ENCODE results near the gene SLC39A6. TPM values are rescaled to one million over a fixed set of nuclear protein-coding genes. Genes with fewer than 3 reads are reported as not detected.

Gene SLC39A6
- total and polyA plus RNA-seq, 2 donors (not counting 3 experiments of a cell fraction or from before 2014, with no cell fraction given): 13.8 to 23.1 TPM

DNA sequence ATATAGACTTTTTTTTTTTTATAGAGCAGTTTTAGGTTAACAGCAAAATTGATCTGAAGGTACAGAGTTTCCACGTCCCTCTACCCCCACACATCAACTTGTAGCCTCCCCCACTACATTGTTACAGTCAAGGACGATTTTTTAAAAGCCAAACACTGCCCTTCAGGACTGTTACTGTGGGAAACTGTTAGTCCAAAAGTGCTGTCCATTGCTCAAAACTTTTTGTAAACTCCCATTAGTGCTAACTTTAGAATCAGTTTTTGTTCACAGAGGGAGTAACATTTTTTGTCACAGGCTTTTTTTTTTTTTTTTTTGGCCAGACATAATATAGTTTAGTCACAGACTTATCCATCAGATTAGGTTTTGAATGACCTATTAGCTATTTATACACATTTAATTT is 24.6 kb upstream of the SLC39A6 start:
- ChIA-PET POLR2A (no interaction called here), CTCF (no interaction called here)
- intact Hi-C loops (cut with micrococcal nuclease): no loop called here
- Histone ChIP-seq H3K36me3 (ENCODE audit: control insufficient read depth in 2 of 2, extremely low read depth in 1 of 2, insufficient read depth in 2 of 2, low read length in 2 of 2) (peaks cover 8 to 16% of the 10 kb centered on the region in 2 experiments), H3K4me3 (replicated peaks in 1 of 3; ENCODE audit: insufficient read depth in 1 of 3, low read depth in 1 of 3, low read length in 3 of 3) (no peak overlapping the region), H3K4me2 (ENCODE audit: insufficient read depth, low read length) (no peak overlapping the region), H2AFZ (ENCODE audit: low read depth, low read length) (no peak overlapping the region), H3K9me3 (replicated peaks; ENCODE audit: control insufficient read depth, insufficient read depth, low read length) (no peaks in the 10 kb centered on the region), H3K27me3 (ENCODE audit: control insufficient read depth in 2 of 2, insufficient read depth in 2 of 2, low read length in 2 of 2) (no peaks in the 10 kb centered on the region), H3K79me2 (ENCODE audit: control insufficient read depth, insufficient read depth, low read length) (no peaks in the 10 kb centered on the region), H3K9me1 (replicated peaks; ENCODE audit: control insufficient read depth, extremely low read depth, insufficient read depth, low read length) (no peaks in the 10 kb centered on the region), H4K20me1 (replicated peaks; ENCODE audit: control insufficient read depth, extremely low read depth, insufficient read depth, low read length) (no peaks in the 10 kb centered on the region), H3K27ac (ENCODE audit: insufficient read depth, low read depth, low read length) (no peak overlapping the region), H3K9ac (replicated peaks; ENCODE audit: extremely low read depth, insufficient read depth, low read length) (no peak overlapping the region), H3K4me1 (ENCODE audit: control insufficient read depth, extremely low read depth, insufficient read depth, low read length) (peaks cover 16% of the 10 kb centered on the region)
- FAIRE-seq (no peak), DNase-seq (ENCODE audit: low read depth, low spot score) (no peak)
- no peak for TF ChIP-seq GATA2 (IDR thresholded peaks at IDR 0.05; ENCODE audit: insufficient read depth, insufficient read length, low read depth, low read length)
- no peak for TF ChIP-seq POLR2AphosphoS5 (IDR thresholded peaks at IDR 0.05; ENCODE audit: insufficient read depth, low read depth, low read length)
- TF ChIP-seq, protein P1, sequence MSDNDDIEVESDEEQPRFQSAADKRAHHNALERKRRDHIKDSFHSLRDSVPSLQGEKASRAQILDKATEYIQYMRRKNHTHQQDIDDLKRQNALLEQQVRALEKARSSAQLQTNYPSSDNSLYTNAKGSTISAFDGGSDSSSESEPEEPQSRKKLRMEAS (IDR thresholded peaks at IDR 0.05; ENCODE audit: insufficient read depth, insufficient read length): no peak
- dilution Hi-C loops (cut with MboI; ENCODE audit: extremely low pct_ligation_motif_present, low sequenced_read_pairs): no loop called here
- no TSS peak for BruUV-seq (replicated peaks)

DNA sequence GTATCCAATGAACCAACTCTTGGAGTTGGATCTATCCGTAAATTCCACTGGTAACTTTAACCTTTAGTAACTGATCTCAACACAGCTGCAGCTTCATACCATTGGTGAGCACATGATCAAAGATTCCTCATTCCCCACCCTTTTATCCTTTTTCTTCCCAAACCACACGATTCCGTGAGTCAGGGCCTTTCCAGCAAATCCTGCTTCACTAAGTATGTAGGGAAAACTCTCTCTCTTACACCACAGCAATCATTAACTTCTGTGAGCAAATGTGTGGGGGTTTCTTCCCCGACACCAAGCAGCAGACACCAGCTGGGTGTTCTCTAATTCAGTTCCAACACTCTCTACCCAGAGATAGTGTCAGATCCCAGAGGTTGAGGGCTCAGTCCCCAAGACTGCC is 24.1 kb upstream of the SLC39A6 start:
- Histone ChIP-seq H3K36me3 (ENCODE audit: control insufficient read depth in 2 of 2, extremely low read depth in 1 of 2, insufficient read depth in 2 of 2, low read length in 2 of 2) (peaks cover 8 to 16% of the 10 kb centered on the region in 2 experiments), H4K20me1 (replicated peaks; ENCODE audit: control insufficient read depth, extremely low read depth, insufficient read depth, low read length) (no peaks in the 10 kb centered on the region), H3K4me2 (ENCODE audit: insufficient read depth, low read length) (no peak overlapping the region), H3K4me3 (replicated peaks in 1 of 3; ENCODE audit: insufficient read depth in 1 of 3, low read depth in 1 of 3, low read length in 3 of 3) (no peak overlapping the region), H3K9me3 (replicated peaks; ENCODE audit: control insufficient read depth, insufficient read depth, low read length) (no peaks in the 10 kb centered on the region), H3K27ac (ENCODE audit: insufficient read depth, low read depth, low read length) (no peak overlapping the region), H3K79me2 (ENCODE audit: control insufficient read depth, insufficient read depth, low read length) (no peaks in the 10 kb centered on the region), H2AFZ (ENCODE audit: low read depth, low read length) (no peak overlapping the region), H3K4me1 (ENCODE audit: control insufficient read depth, extremely low read depth, insufficient read depth, low read length) (peaks cover 10% of the 10 kb centered on the region), H3K9ac (replicated peaks; ENCODE audit: extremely low read depth, insufficient read depth, low read length) (no peak overlapping the region), H3K9me1 (replicated peaks; ENCODE audit: control insufficient read depth, extremely low read depth, insufficient read depth, low read length) (no peaks in the 10 kb centered on the region), H3K27me3 (ENCODE audit: control insufficient read depth in 2 of 2, insufficient read depth in 2 of 2, low read length in 2 of 2) (no peaks in the 10 kb centered on the region)
- DNase-seq (ENCODE audit: low read depth, low spot score): no peak
- TF ChIP-seq POLR2AphosphoS5 (IDR thresholded peaks at IDR 0.05; ENCODE audit: insufficient read depth, low read depth, low read length): no peak
- no peak for TF ChIP-seq GATA2 (IDR thresholded peaks at IDR 0.05; ENCODE audit: insufficient read depth, insufficient read length, low read depth, low read length)
- TF ChIP-seq, protein P2, sequence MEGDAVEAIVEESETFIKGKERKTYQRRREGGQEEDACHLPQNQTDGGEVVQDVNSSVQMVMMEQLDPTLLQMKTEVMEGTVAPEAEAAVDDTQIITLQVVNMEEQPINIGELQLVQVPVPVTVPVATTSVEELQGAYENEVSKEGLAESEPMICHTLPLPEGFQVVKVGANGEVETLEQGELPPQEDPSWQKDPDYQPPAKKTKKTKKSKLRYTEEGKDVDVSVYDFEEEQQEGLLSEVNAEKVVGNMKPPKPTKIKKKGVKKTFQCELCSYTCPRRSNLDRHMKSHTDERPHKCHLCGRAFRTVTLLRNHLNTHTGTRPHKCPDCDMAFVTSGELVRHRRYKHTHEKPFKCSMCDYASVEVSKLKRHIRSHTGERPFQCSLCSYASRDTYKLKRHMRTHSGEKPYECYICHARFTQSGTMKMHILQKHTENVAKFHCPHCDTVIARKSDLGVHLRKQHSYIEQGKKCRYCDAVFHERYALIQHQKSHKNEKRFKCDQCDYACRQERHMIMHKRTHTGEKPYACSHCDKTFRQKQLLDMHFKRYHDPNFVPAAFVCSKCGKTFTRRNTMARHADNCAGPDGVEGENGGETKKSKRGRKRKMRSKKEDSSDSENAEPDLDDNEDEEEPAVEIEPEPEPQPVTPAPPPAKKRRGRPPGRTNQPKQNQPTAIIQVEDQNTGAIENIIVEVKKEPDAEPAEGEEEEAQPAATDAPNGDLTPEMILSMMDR (IDR thresholded peaks at IDR 0.05; ENCODE audit: extremely low read depth in 1 of 2, insufficient read depth in 1 of 2, low read depth in 1 of 2, low read length in 2 of 2): no peak
- no peak for TF ChIP-seq FOS (IDR thresholded peaks at IDR 0.05; ENCODE audit: borderline replicate concordance, insufficient read depth, low read length)
- no peak for TF ChIP-seq MYC (IDR thresholded peaks at IDR 0.05; ENCODE audit: low read depth, low read length)
- no peak for TF ChIP-seq JUN (IDR thresholded peaks at IDR 0.05; ENCODE audit: borderline replicate concordance, insufficient read depth, insufficient read length, low read depth)
- ChIA-PET CTCF (no interaction called here), POLR2A (no interaction called here)
- no TSS peak for BruUV-seq (replicated peaks)
- dilution Hi-C loops (cut with MboI; ENCODE audit: extremely low pct_ligation_motif_present, low sequenced_read_pairs): no loop called here
- no peak for FAIRE-seq
- intact Hi-C loops (cut with micrococcal nuclease): no loop called here
